Bone marrow (tissue), 2 donors: ENCODE results near the gene ZNF534.
"Not testable (repeated sequence)": the region's sequence is repeated elsewhere in the genome, so short reads cannot be mapped to it uniquely, and the experiment has no call there.

ENCODE experiments used
- DNase-seq, 2 donors: peaks; one replicate each; lab custom pipeline; 2025; lab: John Stamatoyannopoulos, UW

Gene ZNF534

GRCh38 chr19:52428937-52429336 is at the start of gene ZNF534:
TSS of gene ZNF534 (plus strand) at chr19:52429148. CDS start at chr19:52431475, 2,327 bp downstream.
- no peak for DNase-seq

DNA sequence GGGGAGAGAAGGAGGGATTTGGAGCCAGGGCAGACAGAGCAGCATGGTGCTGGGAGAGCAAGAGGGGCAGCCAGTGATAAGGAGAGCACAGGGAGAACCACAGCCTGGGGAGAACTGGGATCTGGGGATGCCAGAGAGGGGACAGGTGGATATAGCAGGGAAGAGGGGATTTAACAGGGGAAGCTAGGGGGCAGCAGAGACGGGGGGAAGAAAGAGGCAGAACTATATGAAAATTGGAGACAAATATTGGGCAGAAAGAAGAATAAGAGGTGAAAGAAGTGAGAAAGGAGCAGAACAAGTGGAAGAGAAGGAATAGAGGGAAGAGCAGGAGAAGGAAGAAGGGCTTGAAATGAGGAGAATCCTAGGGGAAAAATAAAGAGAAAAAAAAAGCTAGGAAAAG is 37.8 kb upstream of the ZNF534 start:
- DNase-seq, result no peak

DNA sequence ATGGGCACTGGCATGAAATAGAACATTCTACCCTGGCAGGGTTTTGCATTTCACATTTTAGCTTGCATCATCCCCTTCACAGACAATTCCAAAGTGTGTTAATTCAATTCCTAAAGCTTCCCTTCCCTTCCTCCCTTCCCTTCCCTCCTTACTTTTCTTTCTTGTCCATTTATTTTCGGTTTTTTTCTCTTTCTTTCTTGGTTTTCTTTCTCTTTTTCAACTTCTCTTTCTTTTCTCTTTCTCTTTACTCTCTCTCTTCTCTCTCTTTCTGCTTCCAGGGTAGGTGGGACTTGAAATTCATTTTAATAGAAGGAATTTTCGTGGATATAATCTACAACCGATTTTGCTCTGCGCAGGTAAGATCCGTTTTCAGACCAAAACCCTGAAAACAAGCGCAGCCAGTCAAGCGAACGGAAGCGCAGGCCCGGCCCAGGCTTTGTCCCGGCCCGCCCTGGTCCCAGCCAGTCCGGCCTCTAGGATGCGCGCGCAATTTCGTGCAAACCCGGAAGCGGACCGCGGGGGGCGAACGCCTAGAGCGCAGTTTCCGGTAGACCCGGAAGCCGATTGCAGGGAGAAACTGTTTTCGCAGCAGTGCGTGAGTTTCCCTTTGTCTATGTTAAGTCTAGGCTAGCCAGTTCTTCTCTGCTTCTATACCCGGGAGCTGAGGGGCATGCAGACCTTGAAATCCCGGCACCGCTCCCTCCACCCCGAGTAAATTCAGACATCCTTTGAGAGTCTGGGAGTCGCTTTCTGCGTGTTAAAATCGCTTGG is 31.5 kb upstream of the ZNF534 start, which contains the start of gene ZNF528:
Gene ZNF528, plus strand, starts transcription at position 540 of the 771 bp plus-strand sequence. CDS start 4,165 bp downstream, outside the sequence.
- DNase-seq, result peak; percentile 72 to 91

- DNase-seq, result peak in 1 of 2 donors; percentile 28
Observed at GRCh38 chr19:52398081-52398441, 30.9 kb upstream of the ZNF534 start.

GRCh38 chr19:52410276-52410675 is 18.7 kb upstream of the ZNF534 start:
- DNase-seq, result no peak

DNA sequence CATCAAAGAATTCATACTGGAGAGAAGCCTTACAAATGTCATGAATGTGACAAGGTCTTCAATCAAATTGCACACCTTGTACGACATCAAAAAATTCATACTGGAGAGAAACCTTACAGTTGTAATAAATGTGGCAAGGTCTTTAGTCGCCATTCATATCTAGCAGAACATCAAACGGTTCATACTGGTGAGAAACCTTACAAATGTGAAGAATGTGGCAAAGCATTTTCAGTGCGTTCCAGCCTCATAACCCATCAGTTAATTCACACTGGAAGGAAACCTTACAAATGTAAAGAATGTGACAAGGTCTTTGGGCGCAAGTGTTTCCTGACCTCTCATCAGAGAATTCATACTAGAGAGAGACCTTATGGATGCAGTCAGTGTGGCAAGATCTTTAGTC is 13.2 kb upstream of the ZNF534 start:
- no peak for DNase-seq

GRCh38 chr19:52442179-52442578 is 13.2 kb downstream of the ZNF534 start:
- no peak for DNase-seq

DNA sequence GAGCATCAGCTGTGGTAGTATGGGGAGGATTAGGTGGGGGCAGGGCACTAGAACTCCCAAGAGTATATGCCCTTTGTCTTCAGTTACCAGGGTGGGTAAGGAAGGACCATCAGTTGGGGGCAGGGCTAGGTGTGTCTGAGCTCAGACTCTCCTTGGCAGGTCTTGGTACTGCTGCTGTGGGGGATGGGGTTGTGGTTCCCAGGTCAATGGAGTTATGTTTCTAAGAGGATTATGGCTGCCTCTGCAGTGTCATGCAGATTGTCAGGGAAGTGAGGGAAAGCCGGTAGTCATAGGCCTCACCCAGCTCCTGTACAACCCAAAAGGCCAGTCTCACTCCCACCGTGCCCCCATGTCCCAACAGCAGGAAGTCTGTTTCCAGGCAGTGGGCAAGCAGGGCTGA is 15.6 kb downstream of the ZNF534 start:
- DNase-seq, result no peak

- no peak for DNase-seq
Observed at GRCh38 chr19:52451241-52451640, 22.3 kb downstream of the ZNF534 start.

DNA sequence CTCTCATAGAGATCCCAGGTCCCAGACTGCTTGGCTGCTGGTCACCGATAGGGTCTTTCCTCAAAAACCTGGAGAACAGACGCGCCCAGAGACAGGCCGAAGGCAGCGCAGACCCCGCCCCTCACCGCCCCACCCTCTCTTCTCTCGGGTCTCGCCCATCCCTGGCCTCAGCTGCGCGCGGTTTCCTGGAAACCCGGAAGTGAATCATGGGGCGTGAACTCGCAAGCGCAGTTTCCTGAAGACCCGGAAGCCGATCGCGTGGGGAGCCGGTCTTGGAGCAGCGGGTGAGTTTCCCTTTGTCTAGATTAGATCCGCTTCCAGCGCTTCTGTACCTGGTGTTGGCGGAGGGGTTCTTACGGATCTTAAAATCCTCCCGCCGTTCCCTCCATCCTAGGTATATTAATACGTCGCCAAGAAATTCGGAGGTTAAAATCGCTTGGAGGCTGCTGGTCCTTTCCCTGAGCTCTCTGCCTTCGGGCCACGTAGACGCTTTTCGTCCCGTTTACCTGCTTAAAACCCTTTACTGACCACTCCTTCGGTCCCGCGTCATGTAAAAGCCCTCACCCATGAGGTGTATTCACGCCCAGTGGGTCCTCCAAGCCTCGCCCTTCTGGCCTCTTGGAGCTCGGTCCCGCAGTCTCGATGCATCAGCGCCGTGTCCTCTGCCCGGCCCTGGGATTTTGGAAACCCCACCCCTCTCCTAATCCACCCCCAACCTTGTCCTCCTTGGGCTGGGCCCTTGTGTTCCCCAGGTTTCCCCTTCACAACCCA is 24.6 kb downstream of the ZNF534 start, which contains the start of gene ZNF578:
Gene ZNF578, plus strand, starts transcription at position 230 of the 771 bp plus-strand sequence. CDS start 48,293 bp downstream, outside the sequence.
- peak in 1 of 2 donors; percentile 48 for DNase-seq

GRCh38 chr19:52464798-52465470 is 36.0 kb downstream of the ZNF534 start:
- DNase-seq, result no peak

GRCh38 chr19:52473655-52474350 is 44.9 kb downstream of the ZNF534 start:
- no peak for DNase-seq

GRCh38 chr19:52474351-52475127 is 45.6 kb downstream of the ZNF534 start:
- no peak for DNase-seq

GRCh38 chr19:52484111-52484743 is 55.3 kb downstream of the ZNF534 start:
- not testable (repeated sequence) for DNase-seq

DNA sequence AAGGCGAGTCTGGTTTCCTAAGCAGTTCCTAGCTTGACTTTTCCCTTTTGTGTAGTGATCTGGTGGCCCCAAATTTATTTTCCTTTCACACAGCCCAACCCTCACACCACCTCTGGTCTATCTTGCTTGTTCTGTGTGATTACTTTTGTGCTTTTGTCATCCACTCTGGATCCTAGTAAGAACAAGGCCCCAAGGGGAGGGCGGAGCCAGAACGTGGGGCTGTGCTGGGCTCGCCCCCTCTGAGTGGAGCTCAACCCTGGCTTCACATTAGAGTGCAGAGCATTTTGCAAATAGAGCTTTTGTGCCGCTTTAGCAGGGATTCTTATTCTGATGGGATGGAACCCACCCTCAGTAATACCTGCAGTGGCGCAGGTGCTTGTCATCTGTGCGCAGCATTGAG is 56.1 kb downstream of the ZNF534 start:
- DNase-seq, result not testable (repeated sequence)

GRCh38 chr19:52485561-52486240 is 56.8 kb downstream of the ZNF534 start:
- DNase-seq, result not testable (repeated sequence)

- no peak for DNase-seq
Observed at GRCh38 chr19:52492201-52492993, 63.4 kb downstream of the ZNF534 start.

DNA sequence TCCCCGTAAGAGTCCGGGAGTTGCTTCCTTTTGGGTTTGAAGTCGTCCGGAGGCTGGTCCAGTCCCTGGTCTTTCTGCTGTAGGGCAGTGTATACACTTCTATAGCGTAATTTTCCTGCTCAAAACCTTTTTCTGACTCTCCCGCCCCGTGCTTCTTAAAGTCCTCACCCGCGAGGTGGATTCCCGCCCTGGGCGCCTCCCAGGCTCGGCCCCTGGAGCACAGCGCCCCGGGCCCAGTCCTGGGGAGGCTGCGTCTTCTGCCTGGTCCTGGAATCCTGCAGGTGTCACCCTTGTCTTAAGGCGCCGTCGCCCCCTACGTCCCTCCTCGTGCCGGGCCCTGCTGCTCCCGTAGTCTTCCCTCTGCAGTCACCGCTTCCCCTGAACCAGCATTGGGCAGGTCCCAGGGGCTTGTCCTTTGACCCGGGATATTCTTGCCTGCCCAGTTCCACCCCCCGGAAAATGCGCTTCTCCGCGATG is 64.1 kb downstream of the ZNF534 start:
- DNase-seq, result no peak

GRCh38 chr19:52494518-52494917 is 65.6 kb downstream of the ZNF534 start:
- DNase-seq, result no peak
